Superior temporal gyrus (tissue), 1 donor: ENCODE results near the gene RIN2.
"Not testable (repeated sequence)": the region's sequence is repeated elsewhere in the genome, so short reads cannot be mapped to it uniquely, and the experiment has no call there.

Source experiments
- DNase-seq: peaks from one replicate; pipeline ENCODE4 v3.0.0-alpha.2; 2016; ENCODE audit errors: extremely low spot score

Gene RIN2

GRCh38 chr20:19785173-19785982, 27.3 kb downstream of the RIN2 start:
- no peak for DNase-seq

- no peak for DNase-seq
These were observed 27.9 kb downstream of the RIN2 start for GRCh38 chr20:19785983-19786285.

GRCh38 chr20:19786311-19786710, 28.3 kb downstream of the RIN2 start:
- no peak for DNase-seq

GRCh38 chr20:19787366-19787765, 29.3 kb downstream of the RIN2 start:
- no peak for DNase-seq

GRCh38 chr20:19789009-19789408, 31.0 kb downstream of the RIN2 start:
- no peak for DNase-seq

- no peak for DNase-seq
These were observed 31.4 kb downstream of the RIN2 start for GRCh38 chr20:19789446-19789845.

- no peak for DNase-seq
These were observed 33.8 kb downstream of the RIN2 start for GRCh38 chr20:19791887-19792286.

- DNase-seq: no peak
These were observed 35.7 kb downstream of the RIN2 start for GRCh38 chr20:19793716-19794115.

- no peak for DNase-seq
These were observed 36.9 kb downstream of the RIN2 start for GRCh38 chr20:19794941-19795340.

GRCh38 chr20:19799325-19799724, 41.3 kb downstream of the RIN2 start:
- DNase-seq: no peak

GRCh38 chr20:19802099-19802491, 44.0 kb downstream of the RIN2 start:
- DNase-seq: no peak

GRCh38 chr20:19802492-19803158, 44.6 kb downstream of the RIN2 start:
- no peak for DNase-seq

- not testable (repeated sequence) for DNase-seq
These were observed 48.2 kb downstream of the RIN2 start for GRCh38 chr20:19806276-19806675.

- no peak for DNase-seq
These were observed 48.7 kb downstream of the RIN2 start for GRCh38 chr20:19806806-19807190.

GRCh38 chr20:19807191-19807945, 49.3 kb downstream of the RIN2 start:
- DNase-seq: no peak
